M059J (cell line): ENCODE measurements around the gene ESRRB. TPM values are rescaled to one million over a fixed set of nuclear protein-coding genes. Genes with fewer than 3 reads are reported as not detected.
"Not testable (repeated sequence)": the region's sequence is repeated elsewhere in the genome, so short reads cannot be mapped to it uniquely, and the experiment has no call there.

Experiments used
- DNase-seq: peaks from one replicate; pipeline ENCODE4 v3.0.0-alpha.2; 2012; ENCODE audit warnings: low read depth
- total RNA-seq: library from RNA; depleted of rRNA; stranded (reverse); fragments of >200 nt; shearing (Covaris generic); gene quantifications from 2 replicates; pipeline ENCODE4 v1.2.3, GENCODE V29; 2014

Gene ESRRB
- total RNA-seq, 1 experiment from 2014 or later = not detected

DNA sequence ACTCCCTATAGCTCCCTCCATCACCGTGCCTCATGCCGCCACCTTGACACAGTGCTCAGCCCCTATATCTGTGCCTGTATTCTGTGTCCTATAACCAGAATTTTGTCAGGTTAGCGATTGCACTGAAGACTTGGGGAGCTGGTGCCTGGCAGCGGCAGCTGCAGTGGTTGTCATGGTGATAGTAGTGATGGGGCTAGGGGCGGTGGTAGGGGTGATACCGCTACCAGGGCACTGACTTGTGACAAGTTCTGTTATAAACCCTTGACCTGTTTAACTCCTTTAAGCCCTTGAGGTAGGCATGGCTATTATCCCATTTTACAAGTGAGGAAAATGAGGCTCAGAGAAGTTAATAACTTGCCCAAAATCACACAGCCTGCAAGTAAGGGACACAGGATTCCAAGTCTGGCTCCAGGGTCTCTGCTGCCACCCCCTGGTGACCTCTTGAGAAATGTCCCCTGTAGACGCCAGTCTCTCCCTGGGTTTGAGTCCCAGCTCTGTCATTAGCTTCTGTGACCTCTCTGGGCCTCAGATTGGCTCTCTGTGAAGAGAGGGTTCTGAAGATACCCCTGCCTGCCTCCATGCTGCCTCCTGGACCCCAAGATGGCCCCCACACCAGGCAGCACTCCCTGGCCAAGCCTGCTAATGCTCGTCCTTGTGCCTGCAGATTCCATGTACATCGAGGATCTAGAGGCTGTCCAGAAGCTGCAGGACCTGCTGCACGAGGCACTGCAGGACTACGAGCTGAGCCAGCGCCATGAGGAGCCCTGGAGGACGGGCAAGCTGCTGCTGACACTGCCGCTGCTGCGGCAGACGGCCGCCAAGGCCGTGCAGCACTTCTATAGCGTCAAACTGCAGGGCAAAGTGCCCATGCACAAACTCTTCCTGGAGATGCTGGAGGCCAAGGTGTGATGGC, 121.9 kb downstream of the ESRRB start:
- DNase-seq = no peak

DNA sequence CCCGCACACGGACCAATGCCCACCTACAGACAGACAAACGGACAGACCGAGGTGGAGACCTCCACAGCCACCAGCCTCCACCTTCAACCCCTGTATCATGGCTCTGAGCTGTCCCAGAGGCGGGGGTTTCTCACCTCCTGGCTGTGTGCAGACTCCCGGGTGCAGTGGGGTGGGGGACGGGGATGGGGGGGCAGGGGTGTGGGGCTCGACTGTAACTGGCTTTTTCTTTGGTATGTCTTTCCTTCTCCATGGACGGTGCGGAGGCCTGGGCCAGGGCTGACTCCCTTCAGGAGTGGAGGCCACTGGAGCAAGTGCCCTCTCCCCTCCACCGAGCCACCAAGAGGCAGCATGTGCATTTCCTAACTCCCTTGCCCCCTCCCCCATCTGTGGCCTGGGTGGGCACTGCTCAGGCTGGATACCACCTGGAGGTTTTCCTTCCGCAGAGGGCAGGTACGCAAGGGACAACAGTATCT, 122.6 kb downstream of the ESRRB start:
- no peak for DNase-seq

DNA sequence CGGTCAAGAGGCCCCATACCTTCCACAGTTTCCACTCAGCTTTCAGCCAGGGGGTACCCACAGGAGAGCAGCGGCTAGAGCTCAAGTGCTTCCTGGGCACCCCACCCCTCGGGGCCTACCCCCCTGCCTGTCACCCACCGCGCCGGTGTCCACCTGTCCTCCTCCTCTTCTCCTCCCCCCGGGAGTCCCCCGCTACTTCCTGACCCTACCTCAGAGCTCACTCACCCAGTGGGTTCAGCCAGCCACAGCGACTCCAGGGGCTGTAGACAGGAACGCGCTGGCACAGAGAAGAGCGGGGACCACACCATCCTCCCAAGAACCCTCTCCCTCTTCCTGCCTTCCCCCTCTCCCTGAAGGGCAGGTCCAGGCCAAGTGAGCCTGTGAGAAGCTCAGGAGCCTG, 123.0 kb downstream of the ESRRB start:
- no peak for DNase-seq

DNA sequence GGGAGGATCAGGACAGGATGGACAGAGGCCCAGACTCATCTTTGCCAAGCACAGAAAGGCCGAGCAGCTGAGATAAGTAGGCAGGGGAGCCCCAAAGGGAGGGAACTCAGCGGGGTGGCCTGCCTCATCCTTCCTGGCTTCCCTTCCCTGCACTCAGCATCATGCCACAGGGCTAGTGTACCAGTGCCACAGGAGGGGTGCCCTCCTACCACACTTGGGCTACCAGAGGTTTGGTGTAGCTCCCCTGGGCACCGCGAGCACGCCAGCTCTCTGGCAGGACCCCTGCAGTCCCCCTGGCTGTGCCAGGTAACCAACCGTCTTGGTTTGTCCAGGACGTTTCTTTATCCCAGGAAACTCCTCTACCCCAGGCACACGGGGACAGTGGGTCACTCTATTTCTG, 123.5 kb downstream of the ESRRB start:
- DNase-seq = no peak

DNA sequence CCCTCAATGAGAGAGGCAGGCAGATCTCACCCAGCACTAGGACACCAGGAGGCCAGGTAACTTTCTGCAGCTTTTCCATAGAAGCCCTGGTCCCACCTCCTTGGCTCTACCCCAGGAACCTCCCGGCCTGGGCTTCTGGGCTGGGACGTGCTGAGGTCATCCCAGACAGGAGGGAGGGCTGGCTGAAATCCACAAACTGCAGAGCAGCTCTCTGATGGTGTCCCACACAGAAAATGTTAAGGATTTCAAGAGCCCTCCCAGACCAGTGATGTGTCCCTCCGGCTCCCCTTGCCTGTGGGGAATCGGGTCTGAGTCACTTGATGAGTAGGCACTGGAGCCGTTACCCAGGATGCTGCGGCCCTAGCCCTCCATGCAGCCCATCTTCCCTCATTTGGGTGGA, 124.1 kb downstream of the ESRRB start:
- peak; percentile 73 for DNase-seq

DNA sequence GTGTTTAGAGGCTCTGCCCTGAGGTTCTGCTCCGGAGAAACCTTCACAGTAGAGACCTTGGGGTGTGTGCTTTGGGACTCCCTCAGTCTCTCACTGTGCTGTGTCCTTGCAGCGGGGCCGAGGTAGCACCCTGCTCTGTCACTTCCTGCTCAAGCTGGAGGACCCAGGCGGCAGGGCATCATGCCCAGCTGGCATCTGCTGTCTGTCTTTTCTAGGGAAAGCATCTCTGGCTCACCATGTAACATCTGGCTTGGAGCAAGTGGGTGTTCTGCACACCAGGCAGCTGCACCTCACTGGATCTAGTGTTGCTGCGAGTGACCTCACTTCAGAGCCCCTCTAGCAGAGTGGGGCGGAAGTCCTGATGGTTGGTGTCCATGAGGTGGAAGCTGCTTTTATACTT, 124.5 kb downstream of the ESRRB start:
- DNase-seq = peak; percentile 3

DNA sequence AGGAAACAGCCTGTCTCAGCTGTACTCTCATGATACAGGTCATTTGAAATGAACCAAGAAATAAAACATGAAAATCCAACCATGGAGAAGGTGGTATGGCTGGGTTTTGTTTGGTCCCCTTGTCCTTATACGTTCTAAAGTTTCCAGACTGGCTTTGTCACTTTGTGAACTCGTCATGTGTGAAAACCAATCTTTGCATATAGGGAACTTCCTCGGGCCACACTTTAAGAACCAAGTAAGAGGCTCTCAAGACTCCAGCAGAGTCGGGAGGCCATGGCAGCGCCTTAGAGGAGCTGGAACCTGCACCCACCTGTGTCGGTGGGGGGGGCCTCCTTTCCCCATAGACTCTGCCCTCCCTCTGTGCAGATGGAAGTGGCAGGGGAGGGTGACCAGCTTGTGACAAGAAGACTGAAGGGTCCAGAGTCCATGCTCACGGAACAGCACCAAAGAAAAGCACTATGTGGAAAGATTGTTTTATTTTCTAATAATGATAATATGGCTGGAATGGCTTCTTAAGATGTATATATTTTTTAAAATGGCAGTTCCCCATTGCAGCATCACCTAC, 125.3 kb downstream of the ESRRB start:
- DNase-seq = no peak

DNA sequence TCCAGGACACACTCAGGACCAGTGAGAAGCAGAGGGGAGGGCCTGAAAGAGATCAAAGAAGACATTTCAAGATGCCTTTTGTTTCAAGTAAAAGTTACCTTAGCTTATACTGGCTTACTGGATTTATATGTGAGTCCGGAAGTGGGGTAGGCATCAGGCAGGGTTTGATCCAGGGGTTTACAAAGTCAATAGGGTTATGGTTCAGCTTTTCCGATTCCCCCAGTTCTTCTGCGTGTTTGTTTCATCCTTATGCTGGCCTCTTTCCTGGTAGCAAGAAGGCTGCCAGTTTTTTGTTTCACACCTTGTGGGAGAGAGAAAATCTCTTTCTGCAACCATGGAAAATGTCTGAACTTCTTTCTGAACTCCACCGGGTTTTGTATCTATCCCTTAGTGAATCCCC, 126.3 kb downstream of the ESRRB start:
- DNase-seq = no peak

DNA sequence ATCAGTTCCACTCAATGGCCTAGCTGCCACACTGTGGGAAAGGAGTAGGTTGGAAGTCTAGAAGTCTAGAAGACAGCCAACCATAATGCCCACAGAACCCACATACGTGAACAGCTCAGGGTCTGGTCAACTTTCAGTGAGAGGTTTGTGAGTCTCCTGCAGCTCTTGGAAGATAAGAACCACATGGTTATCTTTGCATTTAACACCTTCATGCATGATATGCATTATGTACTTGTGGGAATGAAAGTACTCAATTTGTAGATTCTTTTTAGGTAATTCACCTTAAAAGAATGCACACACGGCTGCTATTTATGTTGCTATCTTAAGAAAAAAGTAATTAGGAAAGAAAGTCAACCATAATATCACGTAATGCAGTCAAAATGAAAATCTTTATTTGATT, 126.7 kb downstream of the ESRRB start:
- no peak for DNase-seq

DNA sequence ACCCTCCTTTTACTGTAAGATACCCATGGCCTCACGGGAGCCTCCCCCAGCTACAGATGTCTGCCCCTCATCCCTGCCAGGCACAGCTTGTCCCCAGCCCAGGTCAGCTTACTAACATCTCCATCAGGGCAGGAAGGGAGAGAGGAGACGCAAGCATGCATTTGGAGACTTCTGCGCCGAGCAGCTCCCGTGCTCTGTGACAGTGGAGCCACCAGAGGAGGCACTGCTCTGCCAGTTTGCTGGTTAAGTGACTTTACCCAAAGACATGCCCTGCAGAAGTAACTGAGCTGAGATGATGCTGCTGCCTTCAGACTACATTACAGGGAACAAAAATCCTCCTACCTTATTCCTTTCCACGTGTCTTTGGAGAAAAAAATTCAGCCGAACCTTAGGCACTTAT, 133.4 kb downstream of the ESRRB start:
- DNase-seq = no peak

DNA sequence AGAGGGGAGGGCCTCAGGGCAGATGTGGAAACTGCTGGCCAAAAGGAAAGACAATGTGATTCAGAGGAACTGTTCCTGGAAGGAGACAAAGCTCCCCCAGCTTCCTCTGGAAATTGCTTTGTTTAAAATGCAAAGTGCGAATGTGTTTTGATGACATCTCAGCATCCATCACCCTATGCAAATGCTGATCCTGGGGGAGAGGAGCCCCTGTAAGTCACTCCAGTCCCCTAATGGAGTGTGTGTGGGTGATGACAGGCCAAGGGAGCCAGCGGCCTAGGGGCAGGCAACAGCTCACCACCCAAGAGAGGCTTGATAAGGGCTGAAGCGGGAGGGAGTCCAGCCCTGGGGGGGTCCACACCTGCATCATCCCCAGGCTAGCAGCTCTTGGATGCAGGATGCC, 134.2 kb downstream of the ESRRB start:
- DNase-seq = no peak

DNA sequence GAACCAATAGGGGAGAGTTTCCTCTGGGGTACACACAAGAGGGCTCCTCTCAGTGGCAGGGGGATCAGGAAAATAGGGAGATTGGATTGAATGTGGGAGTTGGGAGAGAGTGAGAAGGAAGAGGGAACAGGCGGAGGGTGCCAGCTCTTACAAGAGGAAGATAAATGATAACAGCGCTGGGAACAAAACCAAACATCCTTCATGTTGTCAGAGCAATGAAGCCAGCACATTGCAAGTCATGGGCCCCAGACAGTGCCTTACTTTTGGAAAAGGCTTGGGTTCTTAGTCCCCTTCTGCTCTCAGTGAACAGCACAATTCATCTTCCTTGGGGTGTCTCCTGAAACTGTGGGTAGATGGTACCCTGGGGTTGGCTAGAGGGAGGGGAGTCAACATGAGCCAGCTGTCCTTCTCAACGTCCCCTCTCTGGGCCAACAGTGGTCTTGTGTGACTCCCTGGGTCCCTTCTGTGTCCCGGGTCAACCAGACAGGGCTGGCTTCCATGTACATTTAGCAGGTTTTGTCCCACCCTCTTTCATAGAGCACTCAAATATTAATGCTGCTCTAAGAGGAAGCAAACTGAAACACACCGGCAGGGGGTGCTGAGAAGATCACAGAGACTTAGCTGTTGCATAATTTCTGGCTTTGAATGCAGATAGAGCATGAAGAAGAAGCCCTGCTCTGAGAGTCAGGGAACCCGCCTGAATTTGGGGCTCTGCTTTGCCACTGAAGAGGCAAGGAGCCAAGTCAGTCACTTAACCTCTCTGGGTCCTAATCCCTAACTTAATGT, 138.5 kb downstream of the ESRRB start:
- peak; percentile 16 for DNase-seq

DNA sequence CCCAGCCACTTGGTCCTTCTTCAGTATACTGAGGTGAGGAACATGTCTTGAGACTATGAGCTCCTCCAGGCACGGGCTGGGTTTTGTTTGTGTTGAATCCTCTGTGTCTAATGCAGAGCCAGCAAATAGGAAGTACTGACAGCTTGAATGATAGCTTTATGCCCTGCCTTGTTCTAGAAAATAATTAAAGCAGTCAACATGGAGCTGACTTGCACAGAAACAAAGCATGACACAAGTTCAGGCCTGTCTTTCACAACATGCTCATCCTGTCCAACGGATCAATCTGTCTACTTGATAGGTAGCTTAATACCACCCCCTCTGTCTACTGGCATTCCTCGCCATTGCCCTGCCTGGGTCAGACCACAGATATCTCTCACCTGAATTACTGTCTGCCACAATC, 140.9 kb downstream of the ESRRB start:
- no peak for DNase-seq

DNA sequence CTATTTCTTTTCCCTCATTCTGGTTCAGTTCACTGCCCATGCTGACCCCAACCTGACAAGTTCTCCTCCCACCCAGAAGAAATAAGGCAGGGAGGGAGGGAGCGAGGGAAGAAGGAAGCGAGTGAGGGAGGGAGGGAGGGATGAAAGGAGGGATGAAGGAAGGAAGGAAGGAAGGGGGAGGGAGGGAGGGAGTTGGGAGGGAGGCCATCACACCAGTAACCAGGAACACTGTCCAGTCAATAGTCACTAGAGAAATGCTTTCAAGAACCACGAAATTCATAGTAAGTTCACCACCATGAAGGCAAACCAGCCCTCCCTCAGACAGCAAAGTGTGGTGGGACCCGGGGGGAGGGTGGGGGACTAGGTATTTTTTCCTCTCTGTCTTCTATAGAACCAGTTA, 142.4 kb downstream of the ESRRB start:
- DNase-seq = no peak

DNA sequence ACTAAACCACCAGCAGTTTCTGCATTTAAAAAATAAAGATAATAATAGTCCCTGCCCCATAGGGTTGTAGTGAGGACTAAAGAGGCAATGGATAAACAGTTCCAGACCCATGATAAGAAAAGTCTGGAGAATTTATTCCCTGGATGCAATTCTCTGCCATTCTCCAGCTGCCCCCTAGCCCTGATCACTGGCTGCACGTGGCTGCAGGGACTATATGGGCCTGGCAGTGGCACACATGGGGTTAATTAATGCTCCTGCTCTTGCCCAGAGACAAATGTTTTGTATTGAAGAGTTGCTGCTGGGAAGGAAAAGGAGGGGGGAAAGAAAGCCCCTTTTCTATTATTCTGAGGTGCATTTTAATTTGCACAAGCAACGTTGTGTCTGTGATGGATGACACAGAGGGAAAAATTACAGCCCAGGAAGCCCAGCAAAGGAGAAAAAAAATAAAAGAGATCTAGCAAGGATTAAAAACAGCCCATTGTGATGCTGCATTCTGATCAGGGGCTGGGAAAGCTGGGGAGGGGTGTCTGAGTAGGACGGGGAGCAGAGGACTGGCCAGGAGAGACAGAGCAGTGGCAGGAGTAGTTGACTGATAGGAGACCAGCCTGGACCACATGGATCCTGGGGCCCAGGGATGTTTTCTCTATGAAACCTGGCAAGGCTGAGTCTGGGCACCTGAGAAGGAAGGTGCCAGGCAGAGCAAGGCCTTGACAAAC, 149.3 kb downstream of the ESRRB start:
- no peak for DNase-seq

DNA sequence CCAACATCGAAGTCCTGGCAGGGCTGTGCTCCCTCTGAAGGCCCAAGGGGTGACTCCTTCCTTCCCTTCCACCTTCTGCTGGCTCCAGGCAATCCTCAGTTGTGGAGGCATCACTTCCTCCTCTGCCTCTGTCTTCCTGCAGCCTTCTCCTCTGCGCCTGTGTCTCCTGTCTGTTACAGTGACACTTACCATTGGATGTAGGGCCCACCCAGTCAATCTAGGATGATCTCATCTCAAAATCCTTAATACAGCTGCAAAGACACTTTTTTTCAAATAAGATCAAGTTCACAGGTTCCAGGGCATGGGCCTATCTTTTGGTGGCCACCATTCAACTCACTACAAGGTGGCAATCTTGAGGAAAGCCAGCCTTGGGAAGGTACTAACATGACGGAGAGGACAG, 155.1 kb downstream of the ESRRB start:
- DNase-seq = no peak

DNA sequence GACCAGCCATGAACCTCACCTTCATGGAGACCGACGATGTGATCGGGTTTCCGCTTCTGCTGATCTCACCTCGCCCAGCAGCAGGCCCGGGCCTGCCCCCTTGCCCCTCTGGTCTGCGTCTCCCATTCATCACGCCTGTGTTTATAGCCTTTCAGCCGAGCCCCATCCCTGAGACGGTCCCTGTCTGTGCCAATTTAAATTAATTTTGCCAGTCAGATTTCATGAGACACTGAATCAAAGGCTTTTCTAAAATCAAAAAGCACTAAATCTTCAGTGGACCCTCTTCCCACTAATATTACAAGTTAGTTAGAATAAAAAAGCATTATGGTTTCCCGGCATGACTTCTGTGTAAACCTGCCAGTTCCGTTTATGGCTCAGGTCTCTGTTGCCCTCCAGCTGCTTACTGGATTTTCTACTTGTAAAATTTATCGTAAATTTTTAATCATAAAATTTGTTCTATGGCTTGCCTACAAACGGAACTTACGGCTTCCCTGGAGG, 155.9 kb downstream of the ESRRB start:
- DNase-seq = no peak

DNA sequence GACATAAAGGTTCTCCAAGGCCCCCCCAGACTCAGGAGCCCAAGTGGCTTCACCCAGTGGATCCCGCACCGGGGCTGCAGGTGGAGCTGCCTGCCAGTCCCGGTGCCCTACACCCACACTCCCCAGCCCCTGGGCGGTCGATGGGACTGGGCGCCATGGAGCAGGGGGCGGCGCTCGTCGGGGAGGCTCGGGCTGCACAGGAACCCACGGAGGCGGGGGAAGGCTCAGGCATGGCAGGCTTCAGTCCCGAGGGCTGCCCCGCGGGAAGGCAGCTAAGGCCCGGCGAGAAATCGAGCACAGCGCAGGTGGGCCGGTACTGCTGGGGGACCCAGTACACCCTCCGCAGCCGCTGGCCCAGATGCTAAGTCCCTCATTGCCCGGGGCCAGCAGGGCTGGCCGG, 160.7 kb downstream of the ESRRB start:
- not testable (repeated sequence) for DNase-seq

DNA sequence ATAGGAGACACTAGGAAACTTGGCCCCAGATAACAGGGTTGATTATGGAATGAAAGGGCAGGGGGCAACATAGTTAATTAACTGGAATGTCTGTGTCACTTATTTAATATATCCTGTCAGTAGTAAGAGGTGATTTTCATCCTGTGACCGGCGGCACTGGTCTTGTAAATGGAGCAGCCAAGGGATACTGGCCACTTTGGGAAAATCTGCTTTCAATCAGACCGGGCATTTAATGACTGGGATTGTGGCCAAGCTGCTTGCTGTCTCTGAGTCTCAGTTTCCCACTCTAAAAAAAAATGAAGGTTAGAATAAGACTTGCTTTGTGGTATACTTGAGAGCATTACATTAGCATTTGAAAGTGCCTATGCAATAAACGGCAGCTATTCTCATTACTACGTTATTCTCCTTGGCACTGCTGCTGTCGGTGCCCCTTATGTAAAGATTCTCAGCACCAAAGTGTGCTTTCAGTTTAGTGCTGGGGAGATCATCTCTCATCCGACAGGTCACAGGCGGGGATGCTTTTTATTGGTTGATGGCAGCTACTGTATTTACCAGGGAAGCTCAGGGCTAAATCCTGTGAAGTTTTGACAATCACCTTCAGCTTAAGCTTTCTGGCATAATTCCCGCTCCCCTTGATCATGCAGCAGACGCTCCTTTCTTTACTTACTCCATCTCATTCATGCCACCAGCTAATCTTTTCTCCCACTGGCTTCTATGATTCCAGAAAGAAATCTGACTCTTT, 162.1 kb downstream of the ESRRB start:
- no peak for DNase-seq

DNA sequence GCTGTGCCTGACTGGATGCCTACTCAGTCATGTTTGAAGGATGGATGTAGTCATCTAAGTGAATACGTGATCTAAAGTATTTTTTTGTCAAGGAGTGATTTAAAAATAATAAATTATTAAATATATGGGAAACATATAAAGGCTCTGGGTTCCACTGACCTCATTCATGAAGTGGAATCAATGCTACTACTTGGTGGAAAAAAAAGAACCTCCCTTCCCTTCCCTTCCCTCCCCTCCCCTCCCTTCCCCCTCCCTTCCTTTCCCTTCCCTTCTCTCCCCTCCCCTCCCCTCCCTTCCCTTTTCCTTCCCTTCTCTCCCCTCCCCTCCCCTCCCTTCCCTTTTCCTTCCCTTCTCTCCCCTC, 162.7 kb downstream of the ESRRB start:
- DNase-seq = no peak

DNA sequence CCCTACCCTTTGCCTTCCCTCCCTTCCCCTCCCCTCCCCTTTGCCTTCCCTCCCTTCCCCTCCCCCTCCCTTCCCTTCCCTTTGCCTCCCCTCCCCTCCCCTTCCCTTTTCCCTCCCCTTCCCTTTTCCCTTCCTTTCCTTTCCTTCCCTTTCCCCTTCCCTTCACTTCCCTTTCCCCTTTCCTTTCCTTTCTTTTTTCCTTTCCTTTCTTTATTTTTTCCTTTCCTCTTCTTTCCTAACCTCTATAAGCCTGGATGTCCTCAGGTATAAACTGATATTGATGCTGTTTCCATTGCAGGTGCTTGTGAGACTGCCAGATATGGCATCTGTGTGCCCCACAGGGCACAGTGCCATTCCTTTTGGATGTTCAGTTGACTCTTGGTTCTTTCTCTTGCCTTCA, 163.2 kb downstream of the ESRRB start:
- DNase-seq = no peak
